Spleen (tissue), 11 donors: ENCODE results near the gene ZSCAN5B. TPM values are rescaled to one million over a fixed set of nuclear protein-coding genes. Genes with fewer than 3 reads are reported as not detected.

Source experiments
- DNase-seq: peaks from one replicate; pipeline ENCODE4 v3.0.0-alpha.2; 2020
- H3K27ac ChIP-seq, 8 donors: fragments of 200-600 bp; sonication (generic) in 7 of 8; 1 replicate in 4 of 8; 2 replicates in 4 of 8; pipeline versions ENCODE4 v1.5.0 to v1.8.0; 2016 to 2021; ENCODE audit warnings: inconsistent platforms in 4 of 8, mild to moderate bottlenecking in 4 of 8, moderate library complexity in 1 of 8
- H3K27me3 ChIP-seq, 7 donors: fragments of 200-600 bp; sonication (generic) in 6 of 7; replicated peaks in 1 of 7; 1 replicate in 4 of 7; 2 replicates in 3 of 7; pipeline versions ENCODE4 v1.5.0 to v1.8.0; 2016 to 2021; ENCODE audit warnings: inconsistent platforms in 3 of 7, mild to moderate bottlenecking in 1 of 7
- H3K36me3 ChIP-seq, 6 donors: fragments of 200-600 bp; sonication (generic) in 5 of 6; 1 replicate in 4 of 6; 2 replicates in 2 of 6; pipeline versions ENCODE4 v1.5.0 to v1.8.0; 2016 to 2021; ENCODE audit warnings: inconsistent platforms in 2 of 6
- H3K4me1 ChIP-seq, 6 donors: fragments of 200-600 bp; sonication (generic) in 5 of 6; 1 replicate in 3 of 6; 2 replicates in 3 of 6; pipeline versions ENCODE4 v1.5.0 to v1.8.0; 2016 to 2021; ENCODE audit warnings: inconsistent platforms in 3 of 6
- H3K4me3 ChIP-seq, 8 donors: fragments of 200-600 bp; sonication (generic) in 7 of 8; 1 replicate in 4 of 8; 2 replicates in 4 of 8; pipeline versions ENCODE4 v1.5.0 to v1.8.0; 2016 to 2021; ENCODE audit warnings: inconsistent platforms in 4 of 8, mild to moderate bottlenecking in 4 of 8, moderate library complexity in 2 of 8
- H3K9me3 ChIP-seq, 8 donors: fragments of 200-600 bp; sonication (generic) in 7 of 8; 1 replicate in 4 of 8; 2 replicates in 4 of 8; pipeline versions ENCODE4 v1.5.0 to v1.8.0; 2016 to 2021; ENCODE audit warnings: inconsistent platforms in 4 of 8
- POLR2A ChIP-seq, 3 donors: fragments of 450-650 bp; IDR thresholded peaks; one replicate each; pipeline ENCODE4 v1.5.1; 2017; ENCODE audit warnings: antibody characterized with exemption in 3 of 3, mild to moderate bottlenecking in 1 of 3
- POLR2AphosphoS5 ChIP-seq, 3 donors: sonication (generic); formaldehyde crosslinking; IDR thresholded peaks; one replicate each; pipeline ENCODE4 v1.5.1; 2017; ENCODE audit warnings: antibody characterized with exemption in 3 of 3
- WGBS, 5 donors: extraction: QIAGEN DNeasy Blood & Tissue Kit in 3 of 5; methylation state at CpG; one replicate each; pipeline versions ENCODE4 v1.1.5 to v1.1.7; 2013 to 2018; 5-methylcytosine and 5-hydroxymethylcytosine counted together
- intact Hi-C: fragments of 100-400 bp; cut with DNase I; formaldehyde crosslinking; loops from one replicate; pipeline ENCODE4 v1.15.0; 2023; ENCODE audit warnings: low total_unique reads
- polyA plus RNA-seq, 3 donors: library from polyadenylated mRNA; stranded (reverse); fragments of 200-250 nt; gene quantifications; one replicate each; pipeline ENCODE4 v1.2.1, GENCODE V29; 2013
- total RNA-seq, 7 donors: library from RNA; depleted of rRNA in 3 of 7; stranded (reverse); fragments of >200 nt in 3 of 7; fragmentation: NEBNext Ultra II Directional in 4 of 7; extraction: Animal tissue kit (Norgen Biotek cat#: 25700) in 4 of 7; gene quantifications; one replicate each; pipeline versions ENCODE4 v1.1.0 to v1.2.1, GENCODE V29; 2016 to 2021
- TF ChIP-seq, protein P1 (sequence below), 11 experiments: fragments of 200-600 bp in 7 of 11; fragments of 450-650 bp in 4 of 11; sonication (generic) in 4 of 11; IDR thresholded peaks in 8 of 11; conservative IDR thresholded peaks in 3 of 11; 1 replicate in 7 of 11; 2 replicates in 4 of 11; pipeline versions ENCODE4 v1.4.0 to v1.8.0; 2016 to 2021; ENCODE audit warnings: antibody characterized with exemption in 11 of 11, inconsistent platforms in 4 of 11, mild to moderate bottlenecking in 1 of 11
- donor health status: healthy with polysubstance abuse.
- donor health status: DM: no; HTN: no; CAD: no; lungs with moderate emphysema.
- donor health status: DM: no; HTN: no; CAD: no.
- donor health status: Bipolar disorder and iron deficiency.
- donor health status: healthy.
- donor health status: DM: no; HTN: no; CAD: no.
- donor health status: DM: yes; HTN: yes; CAD: no.

ZSCAN5B gene
- total and polyA plus RNA-seq, 10 donors: 0.03 to 0.11 TPM; not detected in 8

GRCh38 chr19:56174550-56174949 lies 23.0 kb downstream of the ZSCAN5B start:
- peaks cover 0 to 41% (median 0%) of the 10 kb centered on the region in 7 donors for H3K27me3 ChIP-seq
- H3K4me1 ChIP-seq: peaks cover 0 to 18% (median 5%) of the 10 kb centered on the region in 6 donors
- H3K27ac ChIP-seq: no peak overlapping the region
- no peak overlapping the region for H3K4me3 ChIP-seq
- H3K9me3 ChIP-seq: no peaks in the 10 kb centered on the region
- 55 to 65% (median 61%) methylated on average over 11 of the region's 11 CpGs for WGBS, 5 donors
- no peaks in the 10 kb centered on the region for H3K36me3 ChIP-seq
- no peak for TF ChIP-seq POLR2A (IDR thresholded peaks at IDR 0.05)
- TF ChIP-seq, protein P1, sequence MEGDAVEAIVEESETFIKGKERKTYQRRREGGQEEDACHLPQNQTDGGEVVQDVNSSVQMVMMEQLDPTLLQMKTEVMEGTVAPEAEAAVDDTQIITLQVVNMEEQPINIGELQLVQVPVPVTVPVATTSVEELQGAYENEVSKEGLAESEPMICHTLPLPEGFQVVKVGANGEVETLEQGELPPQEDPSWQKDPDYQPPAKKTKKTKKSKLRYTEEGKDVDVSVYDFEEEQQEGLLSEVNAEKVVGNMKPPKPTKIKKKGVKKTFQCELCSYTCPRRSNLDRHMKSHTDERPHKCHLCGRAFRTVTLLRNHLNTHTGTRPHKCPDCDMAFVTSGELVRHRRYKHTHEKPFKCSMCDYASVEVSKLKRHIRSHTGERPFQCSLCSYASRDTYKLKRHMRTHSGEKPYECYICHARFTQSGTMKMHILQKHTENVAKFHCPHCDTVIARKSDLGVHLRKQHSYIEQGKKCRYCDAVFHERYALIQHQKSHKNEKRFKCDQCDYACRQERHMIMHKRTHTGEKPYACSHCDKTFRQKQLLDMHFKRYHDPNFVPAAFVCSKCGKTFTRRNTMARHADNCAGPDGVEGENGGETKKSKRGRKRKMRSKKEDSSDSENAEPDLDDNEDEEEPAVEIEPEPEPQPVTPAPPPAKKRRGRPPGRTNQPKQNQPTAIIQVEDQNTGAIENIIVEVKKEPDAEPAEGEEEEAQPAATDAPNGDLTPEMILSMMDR (IDR thresholded peaks at IDR 0.05 in 8 of 11, conservative IDR thresholded peaks at IDR 0.05 in 3 of 11): no peak
- no peak for TF ChIP-seq POLR2AphosphoS5 (IDR thresholded peaks at IDR 0.05)
- no peak for DNase-seq
- intact Hi-C loops: loop anchor here (5.0 kb wide), 1 partner anchor 97 kb away; no protein-coding TSS in a partner anchor

GRCh38 chr19:56174086-56174485 lies 23.5 kb downstream of the ZSCAN5B start:
- peaks cover 0 to 18% (median 5%) of the 10 kb centered on the region in 6 donors for H3K4me1 ChIP-seq
- intact Hi-C loops: loop anchor here (5.0 kb wide), 1 partner anchor 97 kb away; no protein-coding TSS in a partner anchor
- H3K36me3 ChIP-seq: no peaks in the 10 kb centered on the region
- no peak overlapping the region for H3K27ac ChIP-seq
- no peak for DNase-seq
- WGBS, 5 donors: 33 to 46% (median 36%) methylated on average over 9 of the region's 9 CpGs
- no peak overlapping the region for H3K4me3 ChIP-seq
- TF ChIP-seq, protein P1 (IDR thresholded peaks at IDR 0.05 in 8 of 11, conservative IDR thresholded peaks at IDR 0.05 in 3 of 11): no peak
- TF ChIP-seq POLR2AphosphoS5 (IDR thresholded peaks at IDR 0.05): no peak
- TF ChIP-seq POLR2A (IDR thresholded peaks at IDR 0.05): no peak
- peaks cover 0 to 41% (median 0%) of the 10 kb centered on the region in 7 donors for H3K27me3 ChIP-seq
- H3K9me3 ChIP-seq: no peaks in the 10 kb centered on the region

GRCh38 chr19:56170261-56170660 lies 27.3 kb downstream of the ZSCAN5B start:
- intact Hi-C loops: loop anchor here (5.0 kb wide), 1 partner anchor 93 kb away; no protein-coding TSS in a partner anchor

GRCh38 chr19:56167064-56167578 lies 30.5 kb downstream of the ZSCAN5B start:
- WGBS, 5 donors: 50 to 61% (median 51%) methylated on average over 7 of the region's 7 CpGs
- TF ChIP-seq POLR2AphosphoS5 (IDR thresholded peaks at IDR 0.05) (no peak), POLR2A (IDR thresholded peaks at IDR 0.05) (no peak)
- TF ChIP-seq, protein P1 (IDR thresholded peaks at IDR 0.05 in 8 of 11, conservative IDR thresholded peaks at IDR 0.05 in 3 of 11): no peak
- Histone ChIP-seq H3K27ac (no peak overlapping the region), H3K4me1 (peaks cover 0 to 18% (median 5%) of the 10 kb centered on the region in 6 donors), H3K9me3 (no peaks in the 10 kb centered on the region), H3K36me3 (no peaks in the 10 kb centered on the region), H3K27me3 (peaks cover 0 to 8% (median 0%) of the 10 kb centered on the region in 7 donors), H3K4me3 (no peak overlapping the region)
- DNase-seq: no peak
- intact Hi-C loops: no loop called here

More at GRCh38 chr19:56170261-56170660, 27.3 kb downstream of the ZSCAN5B start:
- no peak overlapping the region for H3K27ac ChIP-seq
- TF ChIP-seq POLR2A (IDR thresholded peaks at IDR 0.05) (no peak), POLR2AphosphoS5 (IDR thresholded peaks at IDR 0.05) (peak in 2 of 3 donors; percentile 53 to 64)
- TF ChIP-seq, protein P1 (IDR thresholded peaks at IDR 0.05 in 8 of 11, conservative IDR thresholded peaks at IDR 0.05 in 3 of 11): no peak
- 55 to 75% (median 64%) methylated on average over 14 of the region's 14 CpGs for WGBS, 5 donors
- H3K4me3 ChIP-seq: no peak overlapping the region
- H3K36me3 ChIP-seq: no peaks in the 10 kb centered on the region
- no peaks in the 10 kb centered on the region for H3K9me3 ChIP-seq
- H3K27me3 ChIP-seq: peaks cover 0 to 35% (median 0%) of the 10 kb centered on the region in 7 donors
- H3K4me1 ChIP-seq: peaks cover 0 to 18% (median 5%) of the 10 kb centered on the region in 6 donors
- no peak for DNase-seq
